SK-N-SH treated with all-trans-retinoic acid at 6 μM for 48 hours (cell line): Measurements from ENCODE around the gene LAMB3.

ENCODE experiments used
- ATAC-seq: fragments of 200-7000 bp; cut with Tn5 transposase; 3 replicates; pipeline ENCODE4 v1.9.1; 2020; ENCODE audit warnings: mild to moderate bottlenecking, moderate library complexity
- ARNTL ChIP-seq: fragments of 450-650 bp; formaldehyde crosslinking; IDR thresholded peaks from 2 replicates; pipeline ENCODE4 v1.5.0; 2020; ENCODE audit warnings: low read depth, mild to moderate bottlenecking, moderate library complexity, borderline replicate concordance
- BACH2 ChIP-seq: fragments of 250-450 bp; sonication (Bioruptor Pico); IDR thresholded peaks from 2 replicates; pipeline ENCODE4 v1.9.0; 2021; ENCODE audit warnings: mild to moderate bottlenecking, borderline replicate concordance
- CSDC2 ChIP-seq: fragments of 250-450 bp; sonication (Bioruptor Pico); IDR thresholded peaks from 2 replicates; pipeline ENCODE4 v1.5.0; 2020; ENCODE audit warnings: mild to moderate bottlenecking, moderate library complexity
- ESRRG ChIP-seq: fragments of 250-450 bp; sonication (Bioruptor Pico); IDR thresholded peaks from 2 replicates; pipeline ENCODE4 v1.6.1; 2021; ENCODE audit warnings: mild to moderate bottlenecking
- GLIS3 ChIP-seq: fragments of 250-450 bp; sonication (Bioruptor Pico); IDR thresholded peaks from 2 replicates; pipeline ENCODE4 v1.5.0; 2020; ENCODE audit warnings: mild to moderate bottlenecking, moderate library complexity
- PPARA ChIP-seq: fragments of 250-450 bp; sonication (Bioruptor Pico); IDR thresholded peaks from 2 replicates; pipeline ENCODE4 v1.5.0; 2020; ENCODE audit warnings: mild to moderate bottlenecking, borderline replicate concordance
- RARB ChIP-seq: fragments of 250-450 bp; sonication (Bioruptor Pico); IDR thresholded peaks from 2 replicates; pipeline ENCODE4 v1.8.0; 2021; ENCODE audit warnings: mild to moderate bottlenecking, moderate library complexity
- SNAI2 ChIP-seq: fragments of 250-450 bp; sonication (Bioruptor Pico); IDR thresholded peaks from 2 replicates; pipeline ENCODE4 v1.5.0; 2020; ENCODE audit warnings: mild to moderate bottlenecking, moderate library complexity
- TCF4 ChIP-seq: fragments of 250-450 bp; sonication (Bioruptor Pico); IDR thresholded peaks from 2 replicates; pipeline ENCODE4 v1.8.0; 2021; ENCODE audit warnings: mild to moderate bottlenecking, moderate library complexity, borderline replicate concordance
- TOX ChIP-seq: fragments of 250-450 bp; sonication (Bioruptor Pico); IDR thresholded peaks from 2 replicates; pipeline ENCODE4 v1.8.0; 2021; ENCODE audit warnings: mild to moderate bottlenecking, moderate library complexity, borderline replicate concordance
- ZC3H10 ChIP-seq: fragments of 250-450 bp; sonication (Bioruptor Pico); IDR thresholded peaks from 2 replicates; pipeline ENCODE4 v1.5.1; 2021; ENCODE audit warnings: mild to moderate bottlenecking, moderate library complexity
- ZFP3 ChIP-seq: fragments of 250-450 bp; sonication (Bioruptor Pico); IDR thresholded peaks from 2 replicates; pipeline ENCODE4 v1.5.0; 2020; ENCODE audit warnings: mild to moderate bottlenecking, moderate library complexity
- ZFP30 ChIP-seq: fragments of 450-650 bp; formaldehyde crosslinking; IDR thresholded peaks from 2 replicates; pipeline ENCODE4 v1.5.0; 2022; ENCODE audit warnings: mild to moderate bottlenecking, moderate library complexity
- ZNF565 ChIP-seq: fragments of 450-650 bp; formaldehyde crosslinking; conservative IDR thresholded peaks from 2 replicates; pipeline ENCODE4 v1.5.0; 2020; ENCODE audit warnings: low read depth, mild to moderate bottlenecking, moderate library complexity
- ZNF70 ChIP-seq: fragments of 450-650 bp; formaldehyde crosslinking; IDR thresholded peaks from 2 replicates; pipeline ENCODE4 v1.5.0; 2020; ENCODE audit warnings: mild to moderate bottlenecking, moderate library complexity
- ZNF8 ChIP-seq: fragments of 450-650 bp; formaldehyde crosslinking; IDR thresholded peaks from 2 replicates; pipeline ENCODE4 v1.5.0; 2020; ENCODE audit warnings: mild to moderate bottlenecking, moderate library complexity
- TF ChIP-seq, protein P1 (sequence below): fragments of 250-450 bp; sonication (Bioruptor Pico); IDR thresholded peaks from 2 replicates; pipeline ENCODE4 v1.8.0; 2021; ENCODE audit warnings: low read depth, mild to moderate bottlenecking, moderate library complexity, borderline replicate concordance
- TF ChIP-seq, protein P2 (sequence below): fragments of 250-450 bp; sonication (Bioruptor Pico); IDR thresholded peaks from 2 replicates; pipeline ENCODE4 v1.5.0; 2020; ENCODE audit warnings: mild to moderate bottlenecking, moderate library complexity
- TF ChIP-seq, protein P3 (sequence below): fragments of 250-450 bp; sonication (Bioruptor Pico); IDR thresholded peaks from 2 replicates; pipeline ENCODE4 v1.8.0; 2020; ENCODE audit warnings: mild to moderate bottlenecking, moderate library complexity, borderline replicate concordance
- TF ChIP-seq, protein P4 (sequence below): fragments of 250-450 bp; sonication (Bioruptor Pico); IDR thresholded peaks from 2 replicates; pipeline ENCODE4 v1.5.1; 2020; ENCODE audit warnings: low read depth, mild to moderate bottlenecking, moderate library complexity

Gene LAMB3

DNA sequence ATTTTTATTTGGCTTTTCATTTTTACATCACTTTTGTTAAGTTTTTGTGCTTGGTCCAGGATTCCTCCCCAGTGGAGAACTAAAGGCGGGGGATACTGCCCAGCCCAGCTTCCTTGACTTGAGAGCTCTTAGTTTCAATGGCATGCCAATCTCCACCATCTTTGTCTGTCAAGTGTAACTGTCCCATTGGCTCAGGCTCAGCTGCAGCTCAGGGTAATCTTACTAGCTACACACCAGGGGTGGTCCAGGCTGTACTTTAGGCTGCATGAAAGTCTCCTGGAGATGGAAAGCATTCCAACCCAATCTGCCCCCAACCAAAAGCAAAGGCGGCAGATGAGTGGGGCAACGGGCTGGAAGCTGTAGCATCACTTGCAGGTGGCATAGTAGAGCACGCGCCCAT, 37.3 kb downstream of the LAMB3 start:
- ATAC-seq = no peak
- TF ChIP-seq SNAI2 (CRISPR knock-in tag) (no peak), GLIS3 (CRISPR knock-in tag) (no peak), ZFP30 (no peak), ZNF565 (CRISPR knock-in tag) (no peak), ESRRG (CRISPR knock-in tag) (no peak), TCF4 (CRISPR knock-in tag) (no peak), BACH2 (CRISPR knock-in tag) (no peak), TOX (CRISPR knock-in tag) (no peak), ZNF70 (CRISPR knock-in tag) (no peak)
- TF ChIP-seq, protein P1, sequence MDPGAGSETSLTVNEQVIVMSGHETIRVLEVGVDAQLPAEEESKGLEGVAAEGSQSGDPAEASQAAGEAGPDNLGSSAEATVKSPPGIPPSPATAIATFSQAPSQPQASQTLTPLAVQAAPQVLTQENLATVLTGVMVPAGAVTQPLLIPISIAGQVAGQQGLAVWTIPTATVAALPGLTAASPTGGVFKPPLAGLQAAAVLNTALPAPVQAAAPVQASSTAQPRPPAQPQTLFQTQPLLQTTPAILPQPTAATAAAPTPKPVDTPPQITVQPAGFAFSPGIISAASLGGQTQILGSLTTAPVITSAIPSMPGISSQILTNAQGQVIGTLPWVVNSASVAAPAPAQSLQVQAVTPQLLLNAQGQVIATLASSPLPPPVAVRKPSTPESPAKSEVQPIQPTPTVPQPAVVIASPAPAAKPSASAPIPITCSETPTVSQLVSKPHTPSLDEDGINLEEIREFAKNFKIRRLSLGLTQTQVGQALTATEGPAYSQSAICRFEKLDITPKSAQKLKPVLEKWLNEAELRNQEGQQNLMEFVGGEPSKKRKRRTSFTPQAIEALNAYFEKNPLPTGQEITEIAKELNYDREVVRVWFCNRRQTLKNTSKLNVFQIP (CRISPR knock-in tag) = no peak
- TF ChIP-seq, protein P2, sequence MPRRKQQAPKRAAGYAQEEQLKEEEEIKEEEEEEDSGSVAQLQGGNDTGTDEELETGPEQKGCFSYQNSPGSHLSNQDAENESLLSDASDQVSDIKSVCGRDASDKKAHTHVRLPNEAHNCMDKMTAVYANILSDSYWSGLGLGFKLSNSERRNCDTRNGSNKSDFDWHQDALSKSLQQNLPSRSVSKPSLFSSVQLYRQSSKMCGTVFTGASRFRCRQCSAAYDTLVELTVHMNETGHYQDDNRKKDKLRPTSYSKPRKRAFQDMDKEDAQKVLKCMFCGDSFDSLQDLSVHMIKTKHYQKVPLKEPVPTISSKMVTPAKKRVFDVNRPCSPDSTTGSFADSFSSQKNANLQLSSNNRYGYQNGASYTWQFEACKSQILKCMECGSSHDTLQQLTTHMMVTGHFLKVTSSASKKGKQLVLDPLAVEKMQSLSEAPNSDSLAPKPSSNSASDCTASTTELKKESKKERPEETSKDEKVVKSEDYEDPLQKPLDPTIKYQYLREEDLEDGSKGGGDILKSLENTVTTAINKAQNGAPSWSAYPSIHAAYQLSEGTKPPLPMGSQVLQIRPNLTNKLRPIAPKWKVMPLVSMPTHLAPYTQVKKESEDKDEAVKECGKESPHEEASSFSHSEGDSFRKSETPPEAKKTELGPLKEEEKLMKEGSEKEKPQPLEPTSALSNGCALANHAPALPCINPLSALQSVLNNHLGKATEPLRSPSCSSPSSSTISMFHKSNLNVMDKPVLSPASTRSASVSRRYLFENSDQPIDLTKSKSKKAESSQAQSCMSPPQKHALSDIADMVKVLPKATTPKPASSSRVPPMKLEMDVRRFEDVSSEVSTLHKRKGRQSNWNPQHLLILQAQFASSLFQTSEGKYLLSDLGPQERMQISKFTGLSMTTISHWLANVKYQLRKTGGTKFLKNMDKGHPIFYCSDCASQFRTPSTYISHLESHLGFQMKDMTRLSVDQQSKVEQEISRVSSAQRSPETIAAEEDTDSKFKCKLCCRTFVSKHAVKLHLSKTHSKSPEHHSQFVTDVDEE = no peak
- TF ChIP-seq, protein P3, sequence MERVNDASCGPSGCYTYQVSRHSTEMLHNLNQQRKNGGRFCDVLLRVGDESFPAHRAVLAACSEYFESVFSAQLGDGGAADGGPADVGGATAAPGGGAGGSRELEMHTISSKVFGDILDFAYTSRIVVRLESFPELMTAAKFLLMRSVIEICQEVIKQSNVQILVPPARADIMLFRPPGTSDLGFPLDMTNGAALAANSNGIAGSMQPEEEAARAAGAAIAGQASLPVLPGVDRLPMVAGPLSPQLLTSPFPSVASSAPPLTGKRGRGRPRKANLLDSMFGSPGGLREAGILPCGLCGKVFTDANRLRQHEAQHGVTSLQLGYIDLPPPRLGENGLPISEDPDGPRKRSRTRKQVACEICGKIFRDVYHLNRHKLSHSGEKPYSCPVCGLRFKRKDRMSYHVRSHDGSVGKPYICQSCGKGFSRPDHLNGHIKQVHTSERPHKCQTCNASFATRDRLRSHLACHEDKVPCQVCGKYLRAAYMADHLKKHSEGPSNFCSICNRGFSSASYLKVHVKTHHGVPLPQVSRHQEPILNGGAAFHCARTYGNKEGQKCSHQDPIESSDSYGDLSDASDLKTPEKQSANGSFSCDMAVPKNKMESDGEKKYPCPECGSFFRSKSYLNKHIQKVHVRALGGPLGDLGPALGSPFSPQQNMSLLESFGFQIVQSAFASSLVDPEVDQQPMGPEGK (CRISPR knock-in tag) = no peak
- TF ChIP-seq, protein P4, sequence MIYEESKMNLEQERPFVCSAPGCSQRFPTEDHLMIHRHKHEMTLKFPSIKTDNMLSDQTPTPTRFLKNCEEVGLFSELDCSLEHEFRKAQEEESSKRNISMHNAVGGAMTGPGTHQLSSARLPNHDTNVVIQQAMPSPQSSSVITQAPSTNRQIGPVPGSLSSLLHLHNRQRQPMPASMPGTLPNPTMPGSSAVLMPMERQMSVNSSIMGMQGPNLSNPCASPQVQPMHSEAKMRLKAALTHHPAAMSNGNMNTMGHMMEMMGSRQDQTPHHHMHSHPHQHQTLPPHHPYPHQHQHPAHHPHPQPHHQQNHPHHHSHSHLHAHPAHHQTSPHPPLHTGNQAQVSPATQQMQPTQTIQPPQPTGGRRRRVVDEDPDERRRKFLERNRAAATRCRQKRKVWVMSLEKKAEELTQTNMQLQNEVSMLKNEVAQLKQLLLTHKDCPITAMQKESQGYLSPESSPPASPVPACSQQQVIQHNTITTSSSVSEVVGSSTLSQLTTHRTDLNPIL (CRISPR knock-in tag) = no peak

DNA sequence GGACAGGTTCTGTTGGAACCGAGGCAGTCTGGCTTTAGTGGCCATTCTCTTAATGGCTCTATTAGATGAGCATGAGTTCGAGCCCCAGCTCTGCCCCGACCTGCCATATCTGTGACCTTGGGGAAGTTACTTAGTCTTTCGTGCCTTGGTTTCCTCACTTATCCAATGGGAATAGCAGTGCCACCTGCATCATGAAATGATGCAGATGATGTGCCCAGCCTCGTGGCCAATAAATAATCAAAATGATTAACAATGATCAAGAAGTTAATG, 38.1 kb downstream of the LAMB3 start:
- TF ChIP-seq ESRRG (CRISPR knock-in tag) (no peak), RARB (CRISPR knock-in tag) (no peak), ARNTL (no peak), ZNF565 (CRISPR knock-in tag) (no peak), ZFP30 (no peak), CSDC2 (CRISPR knock-in tag) (no peak), GLIS3 (CRISPR knock-in tag) (no peak), ZNF8 (CRISPR knock-in tag) (no peak), PPARA (CRISPR knock-in tag) (no peak), ZFP3 (CRISPR knock-in tag) (no peak), SNAI2 (CRISPR knock-in tag) (no peak), ZC3H10 (CRISPR knock-in tag) (no peak)
- TF ChIP-seq, protein P3 (CRISPR knock-in tag) = no peak
- TF ChIP-seq, protein P2 = no peak

More for the DNA sequence above, 38.1 kb downstream of the LAMB3 start:
- no peak for ATAC-seq
